IMR-90 (cell line): ENCODE results near the gene NFIA.

ENCODE experiments used
- CTCF ChIP-seq: conservative IDR thresholded peaks from 2 replicates; pipeline ENCODE4 v1.5.1; 2012; ENCODE audit warnings: mild to moderate bottlenecking, low read depth, low read length, improper control_type of control experiment
- MAZ ChIP-seq: IDR thresholded peaks from 2 replicates; pipeline ENCODE4 v1.6.1; 2012; ENCODE audit warnings: low read depth, mild to moderate bottlenecking, low read length, improper control_type of control experiment, moderate library complexity, borderline replicate concordance
- POLR2A ChIP-seq: IDR thresholded peaks from 2 replicates; pipeline ENCODE4 v1.6.1; 2012; ENCODE audit warnings: mild to moderate bottlenecking, low read depth, low read length
- RAD21 ChIP-seq: IDR thresholded peaks from 2 replicates; pipeline ENCODE4 v1.6.1; 2012; ENCODE audit warnings: low read length, improper control_type of control experiment
- USF2 ChIP-seq: fragments of 150-350 bp; IDR thresholded peaks from 2 replicates; pipeline ENCODE4 v1.6.1; 2017; ENCODE audit warnings: mild to moderate bottlenecking, antibody characterized with exemption, low read length, low read depth

GRCh38 chr1:61102621-61103020 lies 20.3 kb downstream of the NFIA start:
- TF ChIP-seq CTCF (no peak), POLR2A (no peak), RAD21 (no peak), MAZ (no peak), USF2 (no peak)
